BE2C (cell line): Measurements from ENCODE around the gene CACNA1A.
"Not testable (repeated sequence)": the region's sequence is repeated elsewhere in the genome, so short reads cannot be mapped to it uniquely, and the experiment has no call there.

ENCODE experiments used
- DNase-seq: peaks from one replicate; pipeline ENCODE4 v3.0.0-alpha.2; 2020
- H3K27me3 ChIP-seq: fragments of 250-450 bp; sonication (Bioruptor Pico); 2 replicates; pipeline ENCODE4 v1.5.1; 2020; ENCODE audit warnings: mild to moderate bottlenecking
- H3K36me3 ChIP-seq: fragments of 250-450 bp; sonication (Bioruptor Pico); 2 replicates; pipeline ENCODE4 v1.5.1; 2020; ENCODE audit warnings: mild to moderate bottlenecking
- H3K4me1 ChIP-seq: fragments of 250-450 bp; sonication (Bioruptor Pico); 2 replicates; pipeline ENCODE4 v1.5.1; 2020
- H3K4me3 ChIP-seq: 2 replicates; pipeline ENCODE4 v1.5.1; 2011; ENCODE audit warnings: low read depth, low read length
- H3K9me3 ChIP-seq: fragments of 250-450 bp; sonication (Bioruptor Pico); 2 replicates; pipeline ENCODE4 v1.5.1; 2020
- TF ChIP-seq, protein P1 (sequence below): IDR thresholded peaks from 2 replicates; pipeline ENCODE4 v1.5.1; 2012; ENCODE audit warnings: mild to moderate bottlenecking, low read depth, low read length

CACNA1A gene

DNA sequence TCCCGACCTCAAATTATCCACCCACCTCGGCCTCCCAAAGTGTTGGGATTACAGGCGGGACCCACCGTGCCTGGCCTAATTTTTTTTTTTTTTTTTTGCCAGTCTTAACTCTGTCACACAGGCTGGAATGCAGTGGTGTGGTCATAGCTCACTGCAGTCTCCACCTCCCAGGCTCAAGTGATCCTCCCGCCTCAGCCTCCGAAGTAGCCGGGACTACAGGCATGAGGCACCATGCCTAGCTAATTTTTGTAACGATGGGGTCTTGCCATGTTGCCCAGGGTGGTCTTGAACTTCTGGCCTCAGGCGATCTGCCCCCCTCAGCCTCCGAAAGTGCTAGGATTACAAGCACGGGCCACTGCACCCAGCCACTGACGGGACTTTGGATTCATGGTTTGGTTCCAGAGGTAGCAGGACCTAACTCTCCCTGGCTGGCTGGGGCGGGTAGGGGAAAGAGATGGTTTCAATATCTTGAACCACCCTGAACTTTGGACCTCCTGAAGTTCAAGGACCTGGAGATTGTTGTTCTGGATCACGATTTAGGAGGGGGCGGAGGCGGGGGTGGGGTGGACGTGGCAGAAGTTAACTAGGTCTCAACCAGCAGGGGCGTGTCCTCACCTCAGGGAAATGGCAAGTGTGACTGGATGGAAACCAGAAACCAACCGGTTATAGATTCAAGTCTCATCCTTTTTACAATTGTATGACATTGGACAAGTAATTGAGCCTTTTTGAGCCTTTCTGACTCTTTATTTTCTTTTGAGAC lies 315.3 kb downstream of the CACNA1A start:
- no peaks in the 10 kb centered on the region for H3K4me1 ChIP-seq
- H3K36me3 ChIP-seq = no peaks in the 10 kb centered on the region
- no peak for DNase-seq
- no peaks in the 10 kb centered on the region for H3K9me3 ChIP-seq
- no peaks in the 10 kb centered on the region for H3K27me3 ChIP-seq
- TF ChIP-seq, protein P1, sequence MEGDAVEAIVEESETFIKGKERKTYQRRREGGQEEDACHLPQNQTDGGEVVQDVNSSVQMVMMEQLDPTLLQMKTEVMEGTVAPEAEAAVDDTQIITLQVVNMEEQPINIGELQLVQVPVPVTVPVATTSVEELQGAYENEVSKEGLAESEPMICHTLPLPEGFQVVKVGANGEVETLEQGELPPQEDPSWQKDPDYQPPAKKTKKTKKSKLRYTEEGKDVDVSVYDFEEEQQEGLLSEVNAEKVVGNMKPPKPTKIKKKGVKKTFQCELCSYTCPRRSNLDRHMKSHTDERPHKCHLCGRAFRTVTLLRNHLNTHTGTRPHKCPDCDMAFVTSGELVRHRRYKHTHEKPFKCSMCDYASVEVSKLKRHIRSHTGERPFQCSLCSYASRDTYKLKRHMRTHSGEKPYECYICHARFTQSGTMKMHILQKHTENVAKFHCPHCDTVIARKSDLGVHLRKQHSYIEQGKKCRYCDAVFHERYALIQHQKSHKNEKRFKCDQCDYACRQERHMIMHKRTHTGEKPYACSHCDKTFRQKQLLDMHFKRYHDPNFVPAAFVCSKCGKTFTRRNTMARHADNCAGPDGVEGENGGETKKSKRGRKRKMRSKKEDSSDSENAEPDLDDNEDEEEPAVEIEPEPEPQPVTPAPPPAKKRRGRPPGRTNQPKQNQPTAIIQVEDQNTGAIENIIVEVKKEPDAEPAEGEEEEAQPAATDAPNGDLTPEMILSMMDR = no peak
- H3K4me3 ChIP-seq = no peak overlapping the region

DNA sequence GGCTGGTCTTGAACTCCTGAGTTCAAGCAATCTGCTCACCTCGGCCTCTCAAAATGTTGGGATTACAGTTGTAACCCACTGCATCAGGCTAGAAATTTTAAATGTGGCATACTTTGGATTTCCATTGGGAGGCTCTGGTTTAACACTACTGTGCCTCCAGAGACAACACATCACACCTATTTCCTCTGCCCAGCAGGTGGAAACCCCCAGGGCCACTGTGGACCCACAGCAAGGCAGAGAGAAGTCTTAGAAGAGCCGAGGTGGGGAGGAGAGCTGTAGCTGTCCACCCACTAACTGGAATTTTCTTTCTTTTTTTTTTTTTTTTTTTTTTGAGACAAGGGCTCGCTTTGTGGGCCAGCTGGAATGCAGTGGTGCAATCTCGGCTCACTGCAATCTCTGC lies 316.7 kb downstream of the CACNA1A start:
- Histone ChIP-seq H3K4me1 (no peaks in the 10 kb centered on the region), H3K4me3 (no peak overlapping the region), H3K9me3 (no peaks in the 10 kb centered on the region), H3K36me3 (no peaks in the 10 kb centered on the region), H3K27me3 (no peaks in the 10 kb centered on the region)
- TF ChIP-seq, protein P1 = no peak
- DNase-seq = no peak

DNA sequence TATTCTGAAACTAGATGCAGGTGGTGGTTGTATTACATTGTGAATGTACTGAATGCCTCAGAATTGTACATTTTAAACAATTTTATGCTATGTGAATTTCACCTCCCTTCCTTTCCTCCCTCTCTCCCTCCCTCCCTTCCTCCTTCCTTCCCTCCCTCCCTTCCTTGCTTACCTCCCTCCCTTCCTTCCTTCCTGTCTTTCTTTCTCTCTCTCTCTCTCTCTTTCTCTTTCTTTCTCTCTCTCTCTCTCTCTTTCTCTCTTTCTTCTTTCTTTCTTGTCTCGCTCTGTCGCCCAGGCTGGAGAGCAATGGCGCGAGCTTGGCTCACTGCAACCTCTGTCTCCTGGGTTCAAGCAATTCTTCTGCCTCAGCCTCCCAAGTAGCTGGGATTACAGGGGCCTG lies 318.9 kb downstream of the CACNA1A start:
- Histone ChIP-seq H3K9me3 (no peaks in the 10 kb centered on the region), H3K4me1 (no peaks in the 10 kb centered on the region), H3K4me3 (no peak overlapping the region), H3K36me3 (no peaks in the 10 kb centered on the region), H3K27me3 (no peaks in the 10 kb centered on the region)
- TF ChIP-seq, protein P1 = no peak
- DNase-seq = no peak

DNA sequence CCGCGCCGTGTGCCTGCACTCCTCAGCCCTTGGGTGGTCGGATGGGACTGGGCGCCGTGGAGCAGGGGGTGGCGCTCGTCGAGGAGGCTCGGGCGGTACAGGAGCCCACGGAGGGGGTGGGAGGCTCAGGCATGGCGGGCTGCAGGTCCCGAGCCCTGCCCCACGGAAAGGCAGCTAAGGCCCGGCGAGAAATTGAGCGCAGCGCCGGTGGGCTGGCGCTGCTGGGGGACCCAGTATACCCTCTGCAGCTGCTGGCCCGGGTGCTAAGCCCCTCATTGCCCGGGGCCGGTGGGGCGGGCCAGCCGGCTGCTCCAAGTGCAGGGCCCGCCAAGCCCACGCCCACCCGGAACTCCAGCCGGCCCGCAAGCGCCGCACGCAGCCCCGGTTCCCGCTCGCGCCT lies 319.6 kb downstream of the CACNA1A start:
- H3K9me3 ChIP-seq, H3K4me1 ChIP-seq, DNase-seq, H3K36me3 ChIP-seq, H3K27me3 ChIP-seq, H3K4me3 ChIP-seq: not testable (repeated sequence)

DNA sequence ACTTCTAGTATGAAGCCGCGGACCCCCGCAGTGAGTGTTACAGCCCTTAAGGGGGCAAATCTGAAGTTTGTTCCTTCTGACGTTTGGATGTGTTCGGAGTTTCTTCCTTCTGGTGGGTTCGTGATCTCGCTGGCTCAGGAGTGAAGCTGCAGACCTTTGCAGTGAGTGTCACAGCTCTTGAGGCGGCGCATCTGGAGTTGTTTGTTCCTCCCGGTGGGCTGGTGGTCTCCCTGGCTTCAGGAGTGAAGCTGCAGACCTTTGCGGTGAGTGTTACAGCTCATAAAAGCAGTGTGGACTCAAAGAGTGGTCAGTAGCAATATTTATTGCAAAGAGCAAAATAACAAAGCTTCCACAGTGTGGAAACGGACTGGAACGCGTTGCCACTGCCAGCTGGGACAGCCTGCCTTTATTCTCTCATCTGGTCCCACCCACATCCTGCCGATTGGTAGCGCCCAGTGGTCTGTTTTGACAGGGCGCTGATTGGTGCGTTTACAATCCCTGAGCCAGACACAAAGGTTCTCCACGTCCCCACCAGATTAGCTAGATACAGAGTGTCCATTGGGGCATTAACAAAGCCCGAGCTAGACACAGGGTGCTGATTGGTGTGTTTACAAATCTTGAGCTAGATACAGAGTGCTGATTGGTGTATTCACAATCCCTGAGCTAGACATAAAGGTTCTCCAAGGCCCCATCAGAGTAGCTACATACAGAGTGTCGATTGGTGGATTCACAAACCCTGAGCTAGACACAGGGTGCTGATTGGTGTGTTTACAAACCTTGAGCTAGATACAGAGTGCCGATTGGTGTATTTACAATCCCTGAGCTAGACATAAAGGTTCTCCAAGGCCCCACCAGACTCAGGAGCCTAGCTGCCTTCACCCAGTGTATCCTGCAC lies 320.3 kb downstream of the CACNA1A start:
- DNase-seq, H3K9me3 ChIP-seq, H3K4me1 ChIP-seq, H3K4me3 ChIP-seq, H3K36me3 ChIP-seq, H3K27me3 ChIP-seq: not testable (repeated sequence)

DNA sequence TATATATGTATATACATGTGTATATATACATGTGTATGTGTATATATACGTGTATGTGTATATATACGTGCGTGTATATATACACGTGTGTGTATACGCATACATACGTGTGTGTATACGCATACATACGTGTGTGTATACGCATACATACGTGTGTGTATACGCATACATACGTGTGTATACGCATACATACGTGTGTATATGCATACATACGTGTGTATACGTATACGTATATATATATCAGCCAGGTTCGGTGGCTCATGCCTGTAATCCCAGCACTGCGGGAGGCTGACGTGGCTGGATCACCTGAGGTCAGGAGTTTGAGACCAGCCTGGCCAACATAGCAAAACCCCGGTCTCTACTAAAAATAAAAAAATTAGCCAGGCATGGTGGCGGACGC lies 321.4 kb downstream of the CACNA1A start:
- H3K9me3 ChIP-seq, H3K27me3 ChIP-seq, DNase-seq, H3K4me1 ChIP-seq, H3K4me3 ChIP-seq, H3K36me3 ChIP-seq: not testable (repeated sequence)

DNA sequence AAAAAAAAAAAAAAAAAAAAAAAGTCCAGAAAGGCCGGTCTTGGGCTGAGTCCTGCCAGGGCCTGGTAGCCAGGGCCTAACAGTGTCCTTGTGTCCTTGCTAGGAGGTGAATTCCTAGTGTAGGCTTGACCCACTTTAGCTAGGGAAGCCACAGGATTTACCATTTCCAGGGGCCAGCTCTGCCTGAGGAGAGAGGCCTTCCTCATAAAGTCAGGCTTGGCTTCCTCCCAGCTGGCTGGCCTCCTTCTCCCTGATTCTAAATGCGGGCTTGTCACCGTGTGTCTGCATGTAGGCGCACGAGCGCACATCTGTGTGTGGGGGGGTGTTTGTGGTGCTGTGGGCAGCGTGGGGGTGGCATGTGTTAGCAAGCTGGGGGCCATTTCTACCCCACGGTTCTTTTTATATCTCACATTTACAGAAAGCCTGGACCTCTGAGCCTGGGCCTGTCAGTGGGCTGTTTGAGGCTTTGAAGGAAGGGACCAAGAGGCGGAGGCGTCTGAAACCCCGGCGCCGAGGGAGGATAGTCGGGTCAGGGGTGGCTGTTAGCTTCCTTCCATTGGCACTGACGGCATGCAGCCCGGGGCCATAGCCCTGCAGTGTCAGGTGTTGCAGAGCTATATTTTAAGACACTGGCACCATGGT lies 324.4 kb downstream of the CACNA1A start:
- Histone ChIP-seq H3K4me1 (peaks cover 4% of the 10 kb centered on the region; the same call in 1 of the 2 replicates), H3K27me3 (no peaks in the 10 kb centered on the region), H3K4me3 (no peak overlapping the region), H3K36me3 (no peaks in the 10 kb centered on the region), H3K9me3 (no peaks in the 10 kb centered on the region)
- TF ChIP-seq, protein P1 = no peak
- DNase-seq = peak; percentile 37

DNA sequence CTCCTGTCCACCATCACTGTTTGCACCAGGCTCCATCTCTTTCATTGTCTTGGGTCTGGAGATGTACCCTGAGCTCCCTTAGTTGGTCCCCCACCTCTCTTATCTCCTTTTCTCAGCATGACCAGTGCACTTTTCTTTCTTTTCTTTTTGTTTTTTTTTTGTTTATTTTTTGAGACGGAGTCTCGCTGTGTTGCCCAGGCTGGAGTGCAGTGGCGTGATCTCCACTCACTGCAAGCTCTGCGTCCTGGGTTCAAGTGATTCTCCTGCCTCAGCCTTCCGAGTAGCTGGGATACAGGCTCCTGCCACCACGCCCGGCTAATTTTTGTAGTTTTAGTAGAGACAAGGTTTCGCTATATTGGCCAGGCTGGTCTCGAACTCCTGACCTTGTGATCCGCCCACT lies 328.0 kb downstream of the CACNA1A start:
- DNase-seq, H3K36me3 ChIP-seq, H3K9me3 ChIP-seq, H3K27me3 ChIP-seq, H3K4me1 ChIP-seq, H3K4me3 ChIP-seq: not testable (repeated sequence)

DNA sequence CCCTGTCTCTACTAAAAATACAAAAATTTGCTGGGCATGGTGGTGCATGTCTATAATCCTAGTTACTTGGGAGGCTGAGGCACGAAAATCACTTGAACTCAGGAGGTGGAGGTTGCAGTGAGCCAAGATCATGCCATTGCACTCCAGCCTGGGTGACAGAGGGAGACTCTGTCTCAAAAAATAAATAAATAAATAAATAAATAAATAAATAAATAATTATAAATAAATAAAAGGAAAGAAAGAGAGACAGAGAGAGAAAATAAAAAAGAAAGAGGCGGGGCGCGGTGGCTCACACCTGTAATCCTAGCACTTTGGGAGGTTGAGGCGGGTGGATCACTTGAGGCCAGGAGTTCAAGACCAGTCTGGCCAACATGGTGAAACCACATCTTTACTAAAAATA lies 328.7 kb downstream of the CACNA1A start:
- not testable (repeated sequence) for H3K9me3 ChIP-seq, H3K27me3 ChIP-seq, DNase-seq, H3K4me3 ChIP-seq, H3K36me3 ChIP-seq
- H3K4me1 ChIP-seq = peaks cover 12% of the 10 kb centered on the region
